Colon (tissue), 2 donors: Measurements from ENCODE around the gene SPA17.

Experiments used
- FAIRE-seq: peaks from 2 replicates; lab custom pipeline; 2012; peaks lifted over from hg19 to GRCh38; lab: Jason Lieb, UNC
- donor health status: control.
- donor health status: control.

SPA17 gene

DNA sequence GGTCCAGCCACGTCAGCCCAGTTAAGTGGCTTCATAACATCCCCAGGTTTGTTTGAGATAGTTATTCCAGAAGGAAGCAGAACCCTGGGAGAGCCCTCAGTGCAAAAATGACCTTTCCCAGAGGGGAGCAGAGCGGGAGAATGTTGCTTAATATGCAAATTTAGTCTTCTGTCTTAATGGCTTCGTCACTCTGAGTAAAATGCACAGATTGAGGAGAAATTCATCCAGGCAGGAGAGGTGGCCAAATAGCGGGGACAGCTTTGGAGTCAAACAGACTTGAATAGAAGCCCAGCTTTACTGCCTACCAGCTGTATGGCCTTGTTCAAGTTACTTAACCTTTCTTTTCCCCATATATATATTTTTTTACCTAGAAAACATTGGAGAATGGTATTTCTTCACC, 53.8 kb downstream of the SPA17 start:
- FAIRE-seq = no peak

DNA sequence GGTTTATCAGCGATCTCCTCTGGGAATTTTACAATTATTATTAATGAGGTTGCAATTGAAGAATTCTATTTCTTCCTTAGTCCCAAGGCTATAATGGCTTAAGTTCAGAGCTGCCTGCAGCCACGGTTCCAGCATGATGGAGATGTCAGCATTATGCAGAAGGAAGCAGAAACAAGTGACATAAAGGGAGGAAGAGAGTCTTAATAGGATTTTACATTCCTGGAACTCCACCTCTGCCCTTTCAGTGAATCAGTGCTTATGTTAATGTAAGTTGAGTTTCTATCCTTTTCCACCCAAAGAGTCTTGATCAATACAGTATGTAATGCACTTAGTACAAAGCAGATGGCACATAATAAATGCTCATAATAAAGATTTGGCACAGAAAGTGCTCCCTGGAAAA, 54.4 kb downstream of the SPA17 start:
- FAIRE-seq = no peak

DNA sequence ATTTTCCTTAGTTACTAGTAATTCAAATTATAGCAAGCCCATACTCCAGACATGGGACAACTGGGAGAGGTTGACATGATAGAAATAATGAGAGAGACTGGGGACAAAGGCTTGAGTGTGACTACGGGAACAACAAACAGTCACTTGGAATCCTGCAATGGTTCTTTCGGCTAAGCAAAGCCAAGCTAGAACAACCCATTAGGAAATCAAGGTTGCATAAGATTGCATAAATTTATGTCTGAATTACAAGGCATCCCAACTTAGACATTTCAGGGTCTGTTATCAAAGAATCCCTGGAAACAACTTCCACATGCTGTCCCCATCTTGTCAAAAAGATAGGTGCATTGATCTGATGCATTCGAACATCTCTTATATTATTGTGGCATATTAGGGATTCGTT, 55.9 kb downstream of the SPA17 start:
- no peak for FAIRE-seq

DNA sequence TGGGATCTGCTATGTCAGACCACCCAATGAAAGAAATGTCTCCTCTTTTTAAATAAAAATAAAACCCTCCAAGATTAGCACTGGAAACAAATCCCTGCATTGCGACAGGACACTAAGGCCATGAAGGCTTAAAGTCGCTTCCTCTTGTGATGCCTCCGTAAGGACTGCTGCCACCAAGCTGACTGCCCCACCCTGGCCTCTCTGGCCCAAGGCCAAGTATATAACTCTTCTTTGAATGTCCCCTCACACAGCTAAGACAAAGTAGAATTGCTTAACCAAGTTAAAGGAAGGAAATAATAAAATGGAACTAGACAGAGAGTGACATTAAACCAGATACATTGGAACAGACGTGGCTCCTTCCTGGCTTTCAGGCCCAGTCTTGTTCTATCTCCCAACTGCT, 58.5 kb downstream of the SPA17 start:
- no peak for FAIRE-seq

- no peak for FAIRE-seq
Measured at GRCh38 chr11:124736736-124737135, 63.0 kb downstream of the SPA17 start.

DNA sequence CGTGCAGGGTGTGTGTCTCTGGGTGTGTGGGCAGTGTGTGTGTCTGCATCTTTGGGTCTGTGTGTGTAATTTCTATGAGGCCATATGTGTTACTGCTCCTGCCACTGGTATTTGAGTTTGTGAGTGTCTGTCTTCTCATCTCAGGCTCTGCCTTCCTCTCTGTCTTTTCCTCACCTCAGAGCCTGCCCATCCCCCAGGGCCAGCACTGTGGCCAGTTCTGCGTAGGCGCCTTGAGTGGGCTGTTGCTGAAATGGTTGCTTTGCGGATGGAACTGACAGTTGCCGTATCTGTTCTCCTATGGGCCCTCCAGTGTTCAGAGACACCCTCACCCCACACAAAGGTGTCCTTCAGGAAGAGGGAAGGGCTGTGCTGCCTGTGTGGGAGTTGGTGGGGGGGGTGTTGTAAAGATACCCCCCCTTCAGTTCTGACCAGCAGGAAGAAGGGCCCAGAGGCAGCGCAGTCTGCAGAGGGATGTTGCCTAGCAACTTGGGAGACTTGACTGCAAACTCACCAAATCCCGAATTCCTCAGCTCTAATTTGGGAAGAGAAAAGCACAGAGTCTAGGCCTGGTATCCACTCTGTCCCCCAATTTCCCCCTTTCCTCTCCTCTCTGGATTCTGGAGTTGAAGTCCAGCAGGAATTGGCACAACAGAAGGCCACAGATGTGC, 64.1 kb downstream of the SPA17 start:
- FAIRE-seq = no peak

DNA sequence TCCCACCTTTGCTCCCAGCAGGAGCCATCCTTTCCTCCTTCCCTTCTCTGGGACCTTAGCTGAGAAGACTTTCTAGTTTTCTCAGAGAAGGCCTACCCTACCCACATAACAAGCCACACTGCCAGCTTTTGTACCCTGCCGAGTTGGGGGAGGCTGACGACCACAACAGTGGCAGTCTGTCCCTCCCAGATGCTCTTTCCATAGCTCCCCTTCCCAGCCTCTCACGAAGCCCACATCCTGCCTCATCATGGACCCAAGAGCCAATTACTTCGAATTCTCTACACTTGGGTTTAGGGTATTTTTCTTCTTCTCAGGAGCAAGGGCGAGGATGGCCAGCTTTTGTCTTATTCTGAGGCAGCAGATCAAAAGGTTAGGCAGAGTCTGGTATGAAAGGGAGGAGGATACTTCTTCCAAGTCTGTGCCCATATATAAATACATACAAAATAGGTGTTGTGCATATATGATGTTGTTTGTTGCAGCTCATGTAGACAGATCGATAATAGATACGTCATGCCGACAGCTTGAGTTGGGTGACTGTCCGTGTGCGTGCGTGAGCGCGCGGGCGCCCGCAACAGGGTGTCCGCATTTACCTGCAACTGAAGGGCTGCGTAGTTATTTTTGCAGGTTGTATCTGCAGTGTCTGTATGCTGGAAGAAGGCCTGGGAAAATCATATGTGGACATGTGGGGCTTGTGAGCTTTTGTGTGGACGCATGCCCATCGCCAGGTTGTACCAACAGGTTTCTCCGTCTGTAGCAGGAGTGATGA, 65.2 kb downstream of the SPA17 start:
- FAIRE-seq = no peak

DNA sequence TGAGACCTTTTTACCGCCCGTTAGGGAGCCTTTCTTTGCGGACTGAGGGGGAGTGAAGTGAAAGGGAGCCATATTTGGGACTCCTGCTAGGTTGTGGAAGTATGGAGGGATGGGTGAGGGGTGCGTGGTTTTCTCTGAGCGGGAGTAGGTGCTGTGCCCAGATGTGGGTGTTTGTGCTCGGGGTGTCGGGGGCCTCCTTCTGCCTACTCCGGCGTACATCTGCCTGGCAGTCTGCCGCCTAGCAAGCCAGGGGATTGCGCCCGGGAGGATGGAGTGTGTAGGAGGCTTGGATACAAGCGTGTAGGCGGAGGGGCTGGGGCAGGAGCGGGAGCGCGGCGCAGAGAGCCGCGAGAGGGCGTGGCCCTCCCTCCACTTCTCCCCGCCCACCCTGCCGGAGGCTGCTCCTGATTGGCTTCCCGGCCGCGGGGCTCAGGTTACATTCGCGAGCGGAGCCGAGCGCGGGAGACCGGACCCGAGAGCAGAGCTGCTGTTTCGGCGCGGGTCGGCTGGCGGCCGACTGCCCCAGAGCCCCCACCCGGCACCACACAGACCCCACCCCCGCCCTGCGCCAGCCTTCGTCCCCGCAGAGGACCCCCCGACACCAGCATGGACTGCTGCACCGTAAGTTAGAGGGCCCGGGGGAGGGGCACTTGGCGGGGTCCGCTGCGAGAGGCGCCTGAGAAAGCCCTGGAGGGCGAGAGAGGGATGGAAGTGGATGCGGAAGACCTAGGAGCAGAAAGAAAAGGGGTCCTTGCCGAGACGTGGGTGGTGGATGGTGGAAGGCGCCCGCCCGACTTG, 66.0 kb downstream of the SPA17 start, which contains the start of gene NRGN:
Gene NRGN, plus strand, starts transcription at position 464 of the 798 bp plus-strand sequence. Its CDS starts 143 bp downstream, at position 607.
- no peak for FAIRE-seq

DNA sequence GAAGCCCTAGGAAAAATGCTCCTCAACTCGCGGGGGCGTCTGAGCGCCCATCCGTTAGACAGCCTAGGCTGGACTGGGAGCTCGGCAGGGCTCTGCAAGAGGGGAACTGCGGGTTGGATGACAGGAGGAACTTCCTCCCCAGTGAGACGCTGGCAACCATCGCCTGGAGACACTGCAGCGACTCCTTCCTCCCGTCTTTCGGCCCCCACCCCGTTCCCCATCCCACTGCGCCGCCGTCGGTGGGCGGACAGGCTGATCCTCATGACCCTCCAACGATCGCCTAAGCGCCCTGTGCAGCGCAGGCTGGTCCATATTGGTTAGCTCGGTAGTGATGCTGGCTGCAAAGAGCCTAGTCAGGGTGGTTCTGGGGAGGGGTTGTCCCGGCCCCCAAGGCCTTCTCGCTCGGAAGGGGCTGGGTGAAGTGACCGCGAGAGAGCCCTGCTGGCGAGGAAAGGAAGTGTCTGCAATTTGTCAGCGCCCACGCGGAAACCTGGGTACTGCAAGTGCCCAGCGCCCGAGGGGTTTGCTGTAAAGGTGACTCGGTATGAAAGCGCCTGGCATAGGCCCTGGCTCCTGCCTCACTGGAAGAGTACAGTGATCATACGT, 66.7 kb downstream of the SPA17 start:
- no peak for FAIRE-seq

- FAIRE-seq = no peak
Measured at GRCh38 chr11:124742555-124742954, 68.9 kb downstream of the SPA17 start.

GRCh38 chr11:124743050-124743449, 69.3 kb downstream of the SPA17 start:
- FAIRE-seq = no peak

DNA sequence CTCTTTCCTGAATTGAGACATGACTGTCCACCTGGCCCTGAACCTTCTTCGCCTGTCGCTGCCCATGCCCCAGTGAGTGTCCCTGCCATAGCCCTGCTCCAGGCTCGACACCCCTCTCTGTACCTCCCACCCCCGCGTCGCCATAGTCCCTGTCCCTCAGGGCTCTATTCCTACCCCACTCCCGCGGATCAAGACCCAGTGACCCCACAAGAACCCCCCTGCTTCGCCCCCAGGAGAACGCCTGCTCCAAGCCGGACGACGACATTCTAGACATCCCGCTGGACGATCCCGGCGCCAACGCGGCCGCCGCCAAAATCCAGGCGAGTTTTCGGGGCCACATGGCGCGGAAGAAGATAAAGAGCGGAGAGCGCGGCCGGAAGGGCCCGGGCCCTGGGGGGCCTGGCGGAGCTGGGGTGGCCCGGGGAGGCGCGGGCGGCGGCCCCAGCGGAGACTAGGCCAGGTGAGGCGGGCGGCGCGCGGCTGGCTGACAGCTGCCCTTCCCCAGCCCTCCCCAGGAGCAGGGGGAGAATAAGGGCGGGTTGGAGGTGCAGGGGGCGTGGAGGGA, 71.6 kb downstream of the SPA17 start:
- FAIRE-seq = no peak

DNA sequence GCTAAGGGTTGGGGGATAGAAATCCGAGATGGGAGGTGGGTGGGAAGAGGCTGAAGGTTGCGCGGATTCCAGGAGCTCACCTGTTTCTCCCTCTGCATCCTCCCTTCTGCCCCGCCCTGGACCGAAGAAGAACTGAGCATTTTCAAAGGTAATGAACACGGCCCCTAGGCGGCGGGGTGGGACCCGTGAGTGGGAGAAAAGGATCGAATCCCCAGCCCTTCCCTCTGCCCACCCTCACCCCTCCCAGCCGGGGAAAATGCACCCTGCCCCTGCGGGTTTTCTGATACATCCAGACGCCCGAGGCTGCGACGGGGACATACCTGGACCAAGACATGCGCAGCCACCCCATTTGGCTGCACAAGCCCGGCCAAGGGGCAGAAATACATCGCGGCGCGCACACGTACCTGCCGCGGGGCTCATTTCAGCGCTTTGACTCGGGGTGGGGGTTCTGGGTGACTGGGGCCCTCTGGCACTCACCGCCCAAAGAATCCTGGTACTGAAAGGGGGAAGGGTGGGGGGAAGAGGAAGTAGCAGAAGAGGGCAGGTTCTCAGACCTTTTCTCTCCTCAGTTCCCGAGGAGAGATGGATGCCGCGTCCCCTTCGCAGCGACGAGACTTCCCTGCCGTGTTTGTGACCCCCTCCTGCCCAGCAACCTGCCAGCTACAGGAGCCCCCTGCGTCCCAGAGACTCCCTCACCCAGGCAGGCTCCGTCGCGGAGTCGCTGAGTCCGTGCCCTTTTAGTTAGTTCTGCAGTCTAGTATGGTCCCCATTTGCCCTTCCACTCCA, 72.3 kb downstream of the SPA17 start:
- FAIRE-seq = no peak

GRCh38 chr11:124746621-124747243, 73.0 kb downstream of the SPA17 start:
- FAIRE-seq = no peak
